ENCODE measurements around the gene PHACTR4. TPM values are rescaled to one million over a fixed set of nuclear protein-coding genes. Genes with fewer than 3 reads are reported as not detected.

The PHACTR4 gene
- total RNA-seq, 1 experiment from 2014 or later, result 52.9 TPM

GRCh38 chr1:28510273-28510969 lies 140.9 kb downstream of the PHACTR4 start (continued):
- TF ChIP-seq, protein P1, sequence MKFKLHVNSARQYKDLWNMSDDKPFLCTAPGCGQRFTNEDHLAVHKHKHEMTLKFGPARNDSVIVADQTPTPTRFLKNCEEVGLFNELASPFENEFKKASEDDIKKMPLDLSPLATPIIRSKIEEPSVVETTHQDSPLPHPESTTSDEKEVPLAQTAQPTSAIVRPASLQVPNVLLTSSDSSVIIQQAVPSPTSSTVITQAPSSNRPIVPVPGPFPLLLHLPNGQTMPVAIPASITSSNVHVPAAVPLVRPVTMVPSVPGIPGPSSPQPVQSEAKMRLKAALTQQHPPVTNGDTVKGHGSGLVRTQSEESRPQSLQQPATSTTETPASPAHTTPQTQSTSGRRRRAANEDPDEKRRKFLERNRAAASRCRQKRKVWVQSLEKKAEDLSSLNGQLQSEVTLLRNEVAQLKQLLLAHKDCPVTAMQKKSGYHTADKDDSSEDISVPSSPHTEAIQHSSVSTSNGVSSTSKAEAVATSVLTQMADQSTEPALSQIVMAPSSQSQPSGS (CRISPR knock-in tag; IDR thresholded peaks at IDR 0.05; ENCODE audit: borderline replicate concordance, low read depth), result no peak
- TF ChIP-seq RORB (CRISPR knock-in tag; IDR thresholded peaks at IDR 0.05) (0 out of 2 replicates have a peak, but pooled peaks have one; percentile 7), TCF7 (CRISPR knock-in tag; IDR thresholded peaks at IDR 0.05; ENCODE audit: low read depth) (no peak), ERG (CRISPR knock-in tag; IDR thresholded peaks at IDR 0.05) (peak; percentile 98), ZNF219 (CRISPR knock-in tag; IDR thresholded peaks at IDR 0.05; ENCODE audit: borderline replicate concordance) (peak; percentile 69; the same call in 1 of the 2 replicates), ZSCAN18 (CRISPR knock-in tag; IDR thresholded peaks at IDR 0.05) (peak; percentile 6; the same call in 1 of the 2 replicates), PRRX2 (CRISPR knock-in tag; IDR thresholded peaks at IDR 0.05) (peak; percentile 96), ZNF423 (CRISPR knock-in tag; IDR thresholded peaks at IDR 0.05) (peak; percentile 25; the same call in 1 of the 2 replicates), CREM (CRISPR knock-in tag; IDR thresholded peaks at IDR 0.05) (peak; percentile 57; the same call in 1 of the 2 replicates), SP1 (CRISPR knock-in tag; conservative IDR thresholded peaks at IDR 0.05) (no peak), EMX1 (CRISPR knock-in tag; IDR thresholded peaks at IDR 0.05) (peak; percentile 100), ZNF416 (CRISPR knock-in tag; IDR thresholded peaks at IDR 0.05) (peak; percentile 97), NR2C2 (CRISPR knock-in tag; IDR thresholded peaks at IDR 0.05) (0 out of 2 replicates have a peak, but pooled peaks have one; percentile 24), FOXP1 (CRISPR knock-in tag; IDR thresholded peaks at IDR 0.05; ENCODE audit: borderline replicate concordance) (peak; percentile 74; the same call in 1 of the 2 replicates), FOXJ3 (CRISPR knock-in tag; IDR thresholded peaks at IDR 0.05; ENCODE audit: borderline replicate concordance) (peak; percentile 78; the same call in 1 of the 2 replicates)
- TF ChIP-seq, protein P2, sequence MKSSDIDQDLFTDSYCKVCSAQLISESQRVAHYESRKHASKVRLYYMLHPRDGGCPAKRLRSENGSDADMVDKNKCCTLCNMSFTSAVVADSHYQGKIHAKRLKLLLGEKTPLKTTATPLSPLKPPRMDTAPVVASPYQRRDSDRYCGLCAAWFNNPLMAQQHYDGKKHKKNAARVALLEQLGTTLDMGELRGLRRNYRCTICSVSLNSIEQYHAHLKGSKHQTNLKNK (CRISPR knock-in tag; IDR thresholded peaks at IDR 0.05), result peak; percentile 75

GRCh38 chr1:28510970-28511440 lies 141.5 kb downstream of the PHACTR4 start:
- no peak for DNase-seq (ENCODE audit: low spot score)
- Mint-ChIP-seq H3K36me3 (peaks cover 86% of the 10 kb centered on the region), H3K4me3 (peak overlapping the region; percentile 99), H3K4me1 (peaks cover 40% of the 10 kb centered on the region), H3K27me3 (ENCODE audit: low read depth) (peaks cover 4% of the 10 kb centered on the region; the same call in 1 of the 2 replicates), H3K27ac (peak overlapping the region; percentile 99), H3K9me3 (no peaks in the 10 kb centered on the region)
- peak; percentile 2 for ATAC-seq
- CTCF ChIA-PET, result interaction anchor here (0.7 to 1.5 kb wide), 2 partner anchors 80 to 92 kb away, joined by 3 to 5 read pairs; no protein-coding TSS in a partner anchor
- POLR2A ChIA-PET, result interaction anchor here (0.6 to 3.4 kb wide), 8 partner anchors 40 to 273 kb away, joined by 3 to 19 read pairs (median 4); no protein-coding TSS in a partner anchor
- TF ChIP-seq SP1 (CRISPR knock-in tag; conservative IDR thresholded peaks at IDR 0.05) (0 out of 2 replicates have a peak, but pooled peaks have one; percentile 1), ZNF425 (CRISPR knock-in tag; conservative IDR thresholded peaks at IDR 0.05) (peak; percentile 98), KAT7 (CRISPR knock-in tag; IDR thresholded peaks at IDR 0.05; ENCODE audit: borderline replicate concordance) (0 out of 2 replicates have a peak, but pooled peaks have one; percentile 12), MXD4 (CRISPR knock-in tag; IDR thresholded peaks at IDR 0.05; ENCODE audit: borderline replicate concordance) (peak; percentile 75; the same call in 1 of the 2 replicates), GTF2I (CRISPR knock-in tag; conservative IDR thresholded peaks at IDR 0.05) (peak; percentile 3; the same call in 1 of the 2 replicates), NFATC4 (CRISPR knock-in tag; IDR thresholded peaks at IDR 0.05) (peak; percentile 99), NFYB (CRISPR knock-in tag; conservative IDR thresholded peaks at IDR 0.05; ENCODE audit: low read depth) (no peak), ERG (CRISPR knock-in tag; IDR thresholded peaks at IDR 0.05) (peak; percentile 98), RORB (CRISPR knock-in tag; IDR thresholded peaks at IDR 0.05) (peak; percentile 20; the same call in 1 of the 2 replicates)
- TF ChIP-seq, protein P3, sequence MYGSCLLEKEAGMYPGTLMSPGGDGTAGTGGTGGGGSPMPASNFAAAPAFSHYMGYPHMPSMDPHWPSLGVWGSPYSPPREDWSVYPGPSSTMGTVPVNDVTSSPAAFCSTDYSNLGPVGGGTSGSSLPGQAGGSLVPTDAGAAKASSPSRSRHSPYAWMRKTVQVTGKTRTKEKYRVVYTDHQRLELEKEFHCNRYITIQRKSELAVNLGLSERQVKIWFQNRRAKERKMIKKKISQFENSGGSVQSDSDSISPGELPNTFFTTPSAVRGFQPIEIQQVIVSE (CRISPR knock-in tag; IDR thresholded peaks at IDR 0.05; ENCODE audit: borderline replicate concordance), result 0 out of 2 replicates have a peak, but pooled peaks have one; percentile 15
